Subcutaneous adipose tissue (tissue), 4 donors: ENCODE results near the gene SIL1. TPM values are rescaled to one million over a fixed set of nuclear protein-coding genes. Genes with fewer than 3 reads are reported as not detected.

ENCODE experiments used
- CTCF ChIP-seq: fragments of 450-650 bp; IDR thresholded peaks from one replicate; pipeline ENCODE4 v1.5.1; 2016; ENCODE audit warnings: low read depth, mild to moderate bottlenecking, control low read depth, antibody characterized with exemption, moderate library complexity
- total RNA-seq, 4 donors: library from RNA; depleted of rRNA; stranded (reverse); fragments of >200 nt; gene quantifications; one replicate each; pipeline ENCODE4 v1.1.0, GENCODE V29; 2016

Gene SIL1
- total RNA-seq, 4 donors from 2014 or later: 29.7 to 52.9 (median 44.8) TPM

GRCh38 chr5:139079991-139080610, 118.1 kb downstream of the SIL1 start:
- TF ChIP-seq CTCF: no peak

- TF ChIP-seq CTCF: no peak
These were observed 118.8 kb downstream of the SIL1 start for GRCh38 chr5:139079225-139079990.

- TF ChIP-seq CTCF: no peak
These were observed 119.8 kb downstream of the SIL1 start for GRCh38 chr5:139078345-139078744.

GRCh38 chr5:139077899-139078298, 120.3 kb downstream of the SIL1 start:
- TF ChIP-seq CTCF: no peak

GRCh38 chr5:139076111-139076510, 122.1 kb downstream of the SIL1 start:
- TF ChIP-seq CTCF: no peak

GRCh38 chr5:139075066-139076050, 122.8 kb downstream of the SIL1 start:
- no peak for TF ChIP-seq CTCF
